ENCODE results near the gene ZNF234. TPM values are rescaled to one million over a fixed set of nuclear protein-coding genes. Genes with fewer than 3 reads are reported as not detected.
"Not testable (repeated sequence)": the region's sequence is repeated elsewhere in the genome, so short reads cannot be mapped to it uniquely, and the experiment has no call there.

ZNF234 gene
- total RNA-seq = 2.2 TPM

DNA sequence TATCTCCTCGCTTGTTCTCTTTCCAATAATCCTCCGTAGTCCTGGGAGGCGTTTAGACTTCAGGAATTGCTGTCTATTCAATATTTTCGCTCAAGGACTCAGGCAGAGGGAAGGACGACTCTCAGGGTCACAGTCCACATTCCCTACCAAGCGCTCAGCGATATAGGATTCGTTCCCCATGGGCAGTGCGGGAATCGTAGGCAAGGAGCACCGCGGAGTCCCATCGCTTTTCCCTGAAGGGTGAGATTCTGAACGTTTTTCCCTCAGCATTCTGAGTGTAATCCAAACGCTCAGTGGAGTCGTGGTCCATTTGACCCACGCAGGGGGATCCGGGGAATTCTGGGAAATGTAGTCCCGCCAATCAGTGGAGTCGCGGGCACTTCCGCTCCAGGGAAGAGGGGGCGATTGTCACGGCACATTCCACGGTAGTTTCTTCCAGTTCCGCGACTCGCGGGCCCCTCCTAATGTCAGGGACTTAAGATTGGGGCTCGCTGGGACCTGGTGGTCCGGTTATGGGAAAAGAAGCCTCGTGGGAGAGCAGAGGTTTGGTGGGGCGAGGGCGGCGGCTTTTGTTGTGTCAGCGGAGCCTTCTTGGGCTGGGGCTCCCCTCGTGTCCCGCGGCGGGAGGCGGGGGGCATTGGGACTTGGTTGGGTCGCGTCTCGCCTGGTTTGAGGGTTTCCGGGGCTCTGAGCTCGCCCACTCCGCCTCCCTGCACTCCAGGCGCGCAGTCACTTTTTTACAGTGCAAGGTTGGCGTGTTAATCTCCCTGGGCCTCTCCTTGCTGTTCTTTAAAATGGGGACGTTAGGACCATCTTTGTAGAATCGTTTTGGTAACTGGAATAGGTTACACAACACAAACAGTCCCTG, at the start of gene ZNF234:
Gene ZNF234 (plus strand): TSS at position 364 of the 868 bp plus-strand sequence. CDS start 3,079 bp downstream, outside the sequence.
- H3K27me3 ChIP-seq (ENCODE audit: insufficient read depth, low read length) = no peaks in the 10 kb centered on the region
- H3K4me1 ChIP-seq (ENCODE audit: insufficient read depth, low read length) = peaks cover 15% of the 10 kb centered on the region
- H3K4me3 ChIP-seq (ENCODE audit: low read length) = peak within 1 kb of the TSS; percentile 71
- H3K9me3 ChIP-seq (ENCODE audit: low read depth, low read length) = no peaks in the 10 kb centered on the region

DNA sequence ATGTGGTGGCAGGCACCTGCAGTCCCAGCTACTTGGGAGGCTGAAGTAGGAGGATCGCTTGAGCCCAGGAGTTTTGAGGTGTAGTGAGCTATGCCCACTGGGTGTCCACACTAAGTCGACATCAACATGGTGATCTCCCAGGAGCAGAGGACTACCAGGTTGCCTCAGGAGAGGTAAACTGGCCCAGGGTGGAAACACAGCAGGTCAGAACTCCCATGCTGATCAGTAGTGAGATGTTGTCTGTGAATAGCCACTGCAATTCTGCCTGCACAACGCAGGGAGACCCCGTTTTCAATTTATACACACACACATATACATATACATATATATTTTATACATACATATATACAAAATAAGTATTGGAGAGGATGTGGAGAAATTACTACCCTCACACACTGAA, 49.2 kb upstream of the ZNF234 start:
- Histone ChIP-seq H3K9me3 (ENCODE audit: low read depth, low read length) (no peaks in the 10 kb centered on the region), H3K27me3 (ENCODE audit: insufficient read depth, low read length) (no peaks in the 10 kb centered on the region), H3K4me3 (ENCODE audit: low read length) (no peak overlapping the region), H3K4me1 (ENCODE audit: insufficient read depth, low read length) (peaks cover 10% of the 10 kb centered on the region)

DNA sequence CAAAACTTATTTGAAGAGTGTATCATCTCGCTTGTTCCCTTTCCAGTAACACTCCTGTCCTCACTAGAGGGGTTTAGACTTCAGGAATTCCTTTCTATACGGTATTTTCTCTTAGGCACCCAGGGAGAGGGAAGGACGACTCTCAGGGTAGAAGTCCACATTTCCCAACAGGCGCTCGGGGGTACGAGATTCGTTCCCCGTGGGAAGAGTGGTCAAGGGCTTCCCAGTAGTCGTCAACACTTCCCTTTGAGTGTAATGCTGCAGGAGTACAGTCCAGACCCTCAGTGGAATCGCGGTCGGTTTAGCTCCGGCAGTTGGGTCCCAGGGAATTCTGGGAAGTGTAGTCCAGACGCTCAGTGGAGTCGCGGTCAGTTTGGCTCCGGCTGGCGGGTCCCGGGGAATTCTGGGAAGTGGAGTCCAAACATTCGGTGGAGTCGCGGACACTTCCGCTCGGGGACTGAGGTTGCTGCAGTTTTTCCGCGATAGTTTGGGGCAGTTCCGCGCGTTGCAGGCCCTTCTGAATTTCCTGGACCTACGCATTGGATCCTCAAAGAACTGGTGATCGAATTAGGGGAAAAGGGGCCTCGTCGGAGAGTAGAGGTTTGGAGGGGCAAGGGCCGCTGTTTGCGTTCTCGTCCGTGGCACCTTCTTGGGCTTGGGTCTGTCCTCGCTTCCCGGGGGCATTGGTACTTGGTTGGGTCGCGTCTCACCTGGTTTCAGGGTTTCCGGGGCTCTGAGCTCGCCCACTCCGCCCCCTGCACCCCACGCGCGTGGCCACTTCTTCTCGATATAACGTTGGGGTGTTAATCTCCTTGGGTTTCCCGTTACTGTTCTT, 47.2 kb upstream of the ZNF234 start, which contains the start of gene ZNF224:
Gene ZNF224 (plus strand): TSS at position 431 of the 835 bp plus-strand sequence. CDS start 3,513 bp downstream, outside the sequence.
- no peaks in the 10 kb centered on the region for H3K27me3 ChIP-seq (ENCODE audit: insufficient read depth, low read length)
- peak within 1 kb of the TSS; percentile 74 for H3K4me3 ChIP-seq (ENCODE audit: low read length)
- no peaks in the 10 kb centered on the region for H3K9me3 ChIP-seq (ENCODE audit: low read depth, low read length)
- peaks cover 10% of the 10 kb centered on the region for H3K4me1 ChIP-seq (ENCODE audit: insufficient read depth, low read length)

DNA sequence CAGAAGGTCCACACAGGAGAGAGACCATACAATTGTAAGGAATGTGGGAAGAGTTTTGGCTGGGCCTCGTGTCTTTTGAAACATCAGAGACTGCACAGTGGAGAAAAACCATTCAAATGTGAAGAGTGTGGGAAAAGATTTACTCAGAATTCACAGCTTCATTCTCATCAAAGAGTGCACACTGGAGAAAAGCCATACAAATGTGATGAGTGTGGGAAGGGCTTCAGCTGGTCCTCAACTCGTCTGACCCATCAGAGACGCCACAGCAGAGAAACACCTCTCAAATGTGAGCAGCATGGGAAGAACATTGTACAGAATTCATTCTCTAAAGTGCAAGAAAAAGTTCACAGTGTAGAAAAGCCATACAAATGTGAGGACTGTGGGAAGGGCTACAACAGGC, 33.6 kb upstream of the ZNF234 start:
- Histone ChIP-seq H3K4me3 (ENCODE audit: low read length) (no peak overlapping the region), H3K9me3 (ENCODE audit: low read depth, low read length) (peaks cover 64% of the 10 kb centered on the region), H3K27me3 (ENCODE audit: insufficient read depth, low read length) (no peaks in the 10 kb centered on the region), H3K4me1 (ENCODE audit: insufficient read depth, low read length) (peaks cover 6% of the 10 kb centered on the region)

DNA sequence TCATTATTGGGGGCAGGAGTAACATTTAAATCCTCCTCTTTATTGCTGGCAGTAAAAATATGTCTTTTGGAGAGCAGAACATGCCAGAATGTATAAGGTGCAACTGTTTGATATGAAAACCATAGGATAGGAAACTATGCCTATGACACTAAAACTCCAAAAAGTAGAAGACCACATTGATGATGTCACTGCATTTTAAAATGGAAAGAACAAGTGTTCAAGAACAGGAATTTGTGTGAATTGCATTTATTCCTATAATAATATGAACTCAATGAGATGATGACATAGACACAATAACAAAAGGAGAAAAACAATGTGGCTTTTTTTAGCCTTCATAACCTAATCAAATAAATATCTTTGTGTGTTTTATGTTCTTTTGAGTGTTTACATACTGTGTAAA, 31.9 kb upstream of the ZNF234 start:
- peaks cover 17% of the 10 kb centered on the region for H3K4me1 ChIP-seq (ENCODE audit: insufficient read depth, low read length)
- peaks cover 50% of the 10 kb centered on the region for H3K9me3 ChIP-seq (ENCODE audit: low read depth, low read length)
- no peak overlapping the region for H3K4me3 ChIP-seq (ENCODE audit: low read length)

DNA sequence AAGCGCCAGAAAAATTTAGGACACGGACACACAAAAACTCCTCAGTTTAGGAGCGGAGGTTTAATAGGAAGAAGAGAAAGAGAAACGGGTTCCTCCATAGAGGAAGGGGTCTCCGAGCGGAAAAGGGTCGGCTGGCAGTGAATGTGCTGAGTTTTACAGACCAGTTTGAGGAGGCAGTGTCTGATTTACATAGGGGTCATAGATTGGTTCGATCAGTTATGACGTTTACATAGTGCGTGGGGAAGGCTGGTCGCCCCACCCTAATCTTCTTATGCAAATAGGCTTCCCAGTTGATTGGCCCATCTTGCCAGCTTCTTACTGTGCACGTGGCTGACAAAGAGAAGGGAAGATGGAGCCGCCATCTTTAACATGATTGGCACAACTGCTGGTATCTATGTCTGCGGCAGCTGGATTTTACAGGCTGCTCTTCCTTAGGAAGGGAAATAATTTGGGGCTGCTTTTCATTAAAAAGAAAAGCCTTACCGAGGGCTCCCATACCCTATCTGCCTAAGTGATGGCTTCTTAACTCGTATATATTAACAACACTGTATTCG, 29.4 kb upstream of the ZNF234 start:
- Histone ChIP-seq H3K4me3 (ENCODE audit: low read length) (no peak overlapping the region), H3K27me3 (ENCODE audit: insufficient read depth, low read length) (no peaks in the 10 kb centered on the region), H3K9me3 (ENCODE audit: low read depth, low read length) (peaks cover 34% of the 10 kb centered on the region), H3K4me1 (ENCODE audit: insufficient read depth, low read length) (peaks cover 19% of the 10 kb centered on the region)

More for the DNA sequence above, 31.9 kb upstream of the ZNF234 start:
- no peaks in the 10 kb centered on the region for H3K27me3 ChIP-seq (ENCODE audit: insufficient read depth, low read length)

DNA sequence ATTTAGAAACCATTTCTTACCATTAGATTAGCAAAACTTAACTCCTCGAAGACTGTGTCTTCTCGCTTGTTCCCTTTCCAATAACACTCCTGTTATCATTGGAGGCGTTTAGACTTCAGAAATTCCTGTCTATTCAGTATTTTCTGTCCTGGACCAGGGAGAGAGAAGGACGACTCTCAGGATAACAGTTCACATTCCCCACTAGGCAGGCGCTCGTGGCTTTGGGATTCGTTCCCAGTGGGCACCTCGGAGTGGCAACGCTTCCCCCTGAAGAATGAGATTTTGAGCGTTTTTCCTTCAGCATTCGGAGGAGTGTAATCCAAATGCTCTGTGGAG, 28.6 kb upstream of the ZNF234 start:
- Histone ChIP-seq H3K27me3 (ENCODE audit: insufficient read depth, low read length) (no peaks in the 10 kb centered on the region), H3K4me3 (ENCODE audit: low read length) (peak overlapping the region; percentile 61), H3K9me3 (ENCODE audit: low read depth, low read length) (peaks cover 26% of the 10 kb centered on the region), H3K4me1 (ENCODE audit: insufficient read depth, low read length) (peaks cover 19% of the 10 kb centered on the region)

DNA sequence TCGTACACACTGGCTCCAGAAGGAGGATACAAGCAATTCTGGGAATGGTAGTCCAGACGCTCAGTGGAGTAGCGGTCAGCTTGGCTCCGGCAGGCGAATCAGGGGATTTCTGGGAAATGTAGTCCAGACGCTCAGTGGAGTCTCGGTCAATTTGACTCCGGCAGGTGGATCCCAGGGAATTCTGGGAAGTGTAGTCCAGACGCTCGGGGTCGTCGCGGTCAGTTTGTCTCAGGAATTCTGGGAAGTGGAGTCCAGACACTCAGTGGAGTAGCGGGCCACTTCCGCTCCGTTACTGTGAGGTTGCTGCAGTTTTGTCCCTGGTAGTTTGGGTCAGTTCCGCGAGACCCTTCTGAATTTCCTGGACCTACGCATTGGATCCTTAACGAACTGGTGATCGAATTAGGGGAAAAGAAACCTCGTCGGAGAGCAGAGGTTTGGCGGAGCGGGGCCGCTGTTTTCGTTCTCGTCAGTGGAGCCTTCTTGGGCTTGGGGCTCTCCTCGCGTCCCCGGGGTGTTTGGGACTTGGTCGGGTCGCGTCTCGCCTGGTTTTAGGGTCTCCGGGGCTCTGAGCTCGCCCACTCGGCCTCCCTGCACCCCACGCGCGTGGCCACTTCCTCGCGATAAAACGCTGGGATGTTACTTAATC, 28.1 kb upstream of the ZNF234 start, which contains the start of gene ZNF225:
Gene ZNF225 (plus strand): TSS at position 262 of the 646 bp plus-strand sequence. CDS start 2,429 bp downstream, outside the sequence.
- H3K9me3 ChIP-seq (ENCODE audit: low read depth, low read length) = peaks cover 21% of the 10 kb centered on the region
- H3K4me1 ChIP-seq (ENCODE audit: insufficient read depth, low read length) = peaks cover 19% of the 10 kb centered on the region
- peak within 1 kb of the TSS; percentile 61 for H3K4me3 ChIP-seq (ENCODE audit: low read length)
- no peaks in the 10 kb centered on the region for H3K27me3 ChIP-seq (ENCODE audit: insufficient read depth, low read length)

DNA sequence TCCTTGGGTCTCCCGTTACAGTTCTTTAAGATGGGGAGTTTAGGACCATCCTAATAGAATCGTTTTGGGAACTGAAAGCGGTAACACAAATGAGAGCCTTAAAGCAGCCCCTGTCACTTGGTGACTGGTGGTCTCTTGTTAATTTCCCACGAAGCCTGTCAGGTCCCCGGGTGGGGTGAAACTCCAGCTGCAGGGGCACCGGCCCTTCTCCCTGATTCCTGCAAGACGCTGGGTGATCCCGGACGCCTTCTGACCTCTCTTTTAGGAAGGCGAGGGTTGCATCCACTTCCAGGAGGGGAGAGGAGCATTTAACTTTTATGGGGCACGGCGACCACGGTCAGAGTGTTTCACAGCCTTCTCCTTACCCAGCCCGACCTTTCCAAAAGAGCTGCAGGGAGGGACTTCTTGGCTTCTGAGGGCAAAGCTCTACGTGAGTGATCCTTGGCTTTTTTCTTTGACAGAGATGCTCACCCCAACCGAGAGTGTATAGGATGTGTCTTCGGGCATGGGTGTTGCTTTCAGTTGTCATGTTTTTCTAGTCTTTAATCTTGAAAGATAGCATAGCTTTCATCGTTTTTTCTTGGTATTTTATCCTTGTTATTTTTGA, 27.5 kb upstream of the ZNF234 start:
- peaks cover 15% of the 10 kb centered on the region for H3K9me3 ChIP-seq (ENCODE audit: low read depth, low read length)
- peak overlapping the region; percentile 61 for H3K4me3 ChIP-seq (ENCODE audit: low read length)
- H3K27me3 ChIP-seq (ENCODE audit: insufficient read depth, low read length) = no peaks in the 10 kb centered on the region
- peaks cover 19% of the 10 kb centered on the region for H3K4me1 ChIP-seq (ENCODE audit: insufficient read depth, low read length)

DNA sequence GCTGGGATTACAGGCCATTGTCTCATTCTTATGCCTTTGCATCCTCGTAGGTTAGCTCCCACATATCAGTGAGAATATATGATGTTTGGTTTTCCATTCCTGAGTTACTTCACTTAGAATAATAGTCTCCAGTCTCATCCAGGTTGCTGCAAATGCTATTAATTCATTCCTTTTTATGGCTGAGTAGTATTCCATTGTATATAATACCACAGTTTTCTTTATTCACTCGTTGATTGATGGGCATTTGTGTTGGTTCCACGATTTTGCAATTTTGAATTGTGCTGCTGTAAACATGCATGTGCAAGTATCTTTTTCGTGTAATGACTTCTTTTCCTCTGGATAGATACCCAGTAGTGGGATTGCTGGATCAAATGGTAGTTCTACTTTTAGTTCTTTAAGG, 20.2 kb upstream of the ZNF234 start:
- H3K9me3 ChIP-seq (ENCODE audit: low read depth, low read length) = peaks cover 19% of the 10 kb centered on the region
- not testable (repeated sequence) for H3K4me3 ChIP-seq (ENCODE audit: low read length); H3K4me1 ChIP-seq (ENCODE audit: insufficient read depth, low read length); H3K27me3 ChIP-seq (ENCODE audit: insufficient read depth, low read length)

DNA sequence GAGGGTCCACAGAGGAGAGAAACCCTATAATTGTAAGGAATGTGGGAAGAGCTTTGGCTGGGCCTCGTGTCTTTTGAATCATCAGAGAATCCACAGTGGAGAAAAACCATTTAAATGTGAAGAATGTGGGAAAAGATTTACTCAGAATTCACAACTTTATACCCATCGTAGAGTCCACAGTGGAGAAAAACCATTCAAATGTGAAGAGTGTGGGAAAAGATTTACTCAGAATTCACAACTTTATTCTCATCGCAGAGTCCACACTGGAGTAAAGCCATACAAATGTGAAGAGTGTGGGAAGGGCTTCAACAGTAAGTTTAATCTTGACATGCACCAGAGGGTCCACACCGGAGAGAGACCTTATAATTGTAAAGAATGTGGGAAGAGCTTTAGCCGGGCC, 9.4 kb upstream of the ZNF234 start:
- Histone ChIP-seq H3K27me3 (ENCODE audit: insufficient read depth, low read length) (no peaks in the 10 kb centered on the region), H3K9me3 (ENCODE audit: low read depth, low read length) (peaks cover 55% of the 10 kb centered on the region), H3K4me1 (ENCODE audit: insufficient read depth, low read length) (no peaks in the 10 kb centered on the region), H3K4me3 (ENCODE audit: low read length) (no peak overlapping the region)

DNA sequence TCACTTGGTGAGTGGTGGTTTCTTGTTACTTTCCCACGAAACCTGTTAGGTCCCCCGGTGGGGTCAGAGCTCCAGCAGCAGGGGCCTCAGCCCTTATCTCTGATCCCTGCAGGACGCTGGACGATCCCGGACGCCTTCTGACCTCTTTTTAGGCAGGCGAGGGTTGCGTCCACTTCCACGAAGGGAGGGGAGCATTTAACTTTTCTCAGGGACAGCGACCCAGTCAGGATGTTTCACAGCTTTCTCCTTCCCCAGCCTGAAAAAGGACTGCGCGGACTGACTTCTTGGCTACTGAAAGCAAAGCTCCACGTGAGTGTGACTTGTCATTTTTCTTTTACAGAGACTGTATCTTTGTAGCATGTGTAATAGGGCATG, 692 bp downstream of the ZNF234 start:
- no peaks in the 10 kb centered on the region for H3K9me3 ChIP-seq (ENCODE audit: low read depth, low read length)
- peak overlapping the region; percentile 71 for H3K4me3 ChIP-seq (ENCODE audit: low read length)
- peaks cover 15% of the 10 kb centered on the region for H3K4me1 ChIP-seq (ENCODE audit: insufficient read depth, low read length)
- H3K27me3 ChIP-seq (ENCODE audit: insufficient read depth, low read length) = no peaks in the 10 kb centered on the region

DNA sequence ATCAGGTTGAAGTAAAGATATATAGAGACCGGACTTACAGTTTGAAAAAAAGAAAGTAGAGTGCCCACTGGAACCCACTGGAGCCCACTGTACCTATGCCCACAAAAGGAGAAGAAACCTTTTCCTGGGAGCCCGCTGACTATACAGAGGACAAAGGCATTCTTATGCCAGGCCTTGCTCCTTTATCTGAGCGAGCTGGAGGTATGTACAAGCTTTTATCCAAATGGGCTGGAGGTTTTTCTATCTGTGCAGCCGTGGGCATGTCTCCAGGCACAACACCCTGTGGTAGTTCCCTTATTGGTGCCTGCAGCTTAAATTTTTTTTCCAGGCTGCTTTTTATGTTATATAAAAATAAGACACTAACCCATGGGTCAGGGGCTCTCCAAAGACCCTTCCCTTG, 8.4 kb downstream of the ZNF234 start:
- no peak overlapping the region for H3K4me3 ChIP-seq (ENCODE audit: low read length)
- no peaks in the 10 kb centered on the region for H3K4me1 ChIP-seq (ENCODE audit: insufficient read depth, low read length)
- H3K9me3 ChIP-seq (ENCODE audit: low read depth, low read length) = peaks cover 9% of the 10 kb centered on the region
- no peaks in the 10 kb centered on the region for H3K27me3 ChIP-seq (ENCODE audit: insufficient read depth, low read length)

DNA sequence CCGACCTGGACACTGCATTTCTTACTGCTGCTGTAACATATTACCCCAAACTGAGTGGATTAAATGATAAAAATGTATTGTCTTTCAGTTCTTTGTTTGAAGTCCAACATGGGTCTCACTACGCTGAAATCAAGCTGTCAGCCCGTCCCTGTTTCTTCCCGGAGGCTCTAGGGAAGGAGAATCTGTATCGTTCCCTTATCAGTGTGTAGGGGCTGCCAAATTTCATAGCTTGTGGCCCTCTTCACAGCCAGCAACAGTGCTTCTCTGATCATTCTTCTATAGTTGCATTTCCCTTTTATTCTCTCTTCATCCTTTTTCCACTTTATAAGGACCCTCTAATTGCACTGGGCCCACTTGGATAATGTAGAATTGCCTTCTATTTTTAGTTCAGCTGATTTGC, 10.1 kb downstream of the ZNF234 start:
- H3K27me3 ChIP-seq (ENCODE audit: insufficient read depth, low read length) = no peaks in the 10 kb centered on the region
- H3K9me3 ChIP-seq (ENCODE audit: low read depth, low read length) = peaks cover 26% of the 10 kb centered on the region
- H3K4me3 ChIP-seq (ENCODE audit: low read length) = no peak overlapping the region
- H3K4me1 ChIP-seq (ENCODE audit: insufficient read depth, low read length) = no peaks in the 10 kb centered on the region
